PC-9 (cell line): ENCODE measurements around the gene GNA12. TPM values are rescaled to one million over a fixed set of nuclear protein-coding genes. Genes with fewer than 3 reads are reported as not detected.

Experiments used
- BruUV-seq: library from RNA; stranded (reverse); fragments of 400-500 nt; replicated peaks from 2 replicates; lab custom pipeline; 2021; lab: Mats Ljungman, UMichigan
- CTCF ChIA-PET: fragments of 300-600 bp; sonication (Branson Sonifier 250); formaldehyde crosslinking; loops from one replicate; lab custom pipeline; 2022; ENCODE audit warnings: antibody characterized with exemption; lab: Charles Lee
- POLR2A ChIA-PET: fragments of 300-600 bp; sonication (Branson Sonifier 250); formaldehyde crosslinking; loops from one replicate; lab custom pipeline; 2022; ENCODE audit warnings: antibody characterized with exemption; ENCODE audit not compliant: unreplicated experiment; lab: Charles Lee
- DNase-seq, 2 experiments: peaks; one replicate each; pipeline versions ENCODE4 v3.0.0 to v3.0.0-alpha.2; 2015 to 2022; ENCODE audit warnings: mixed read lengths in 1 of 2
- H2AFZ ChIP-seq: fragments of 200-600 bp; sonication (generic); 2 replicates; pipeline ENCODE4 v1.8.1; 2017; ENCODE audit warnings: antibody characterized with exemption
- H3F3A ChIP-seq: fragments of 200-600 bp; sonication (generic); 2 replicates; pipeline ENCODE4 v1.8.1; 2017; ENCODE audit warnings: antibody characterized with exemption, mild to moderate bottlenecking, low read depth; ENCODE audit not compliant: insufficient read depth
- H3K27ac ChIP-seq: fragments of 200-600 bp; sonication (generic); 2 replicates; pipeline ENCODE4 v1.6.1; 2016; ENCODE audit warnings: mixed run types
- H3K27me3 ChIP-seq: fragments of 200-600 bp; sonication (generic); 2 replicates; pipeline ENCODE4 v1.6.1; 2016; ENCODE audit warnings: low read depth, mixed run types; ENCODE audit not compliant: insufficient read depth
- H3K36me3 ChIP-seq: fragments of 200-600 bp; sonication (generic); 2 replicates; pipeline ENCODE4 v1.6.1; 2016; ENCODE audit warnings: low read depth, mixed run types
- H3K4me1 ChIP-seq: fragments of 200-600 bp; sonication (generic); replicated peaks from 2 replicates; pipeline ENCODE4 v1.6.1; 2016; ENCODE audit warnings: mixed run types; ENCODE audit not compliant: insufficient read depth
- H3K4me2 ChIP-seq: fragments of 200-600 bp; sonication (generic); 2 replicates; pipeline ENCODE4 v1.6.1; 2017; ENCODE audit warnings: mixed run types
- H3K4me3 ChIP-seq: fragments of 200-600 bp; sonication (generic); 2 replicates; pipeline ENCODE4 v1.6.1; 2016; ENCODE audit warnings: mixed run types
- H3K79me2 ChIP-seq: fragments of 200-600 bp; sonication (generic); 2 replicates; pipeline ENCODE4 v1.6.1; 2017; ENCODE audit warnings: low read depth, mixed run types
- H3K9me2 ChIP-seq: fragments of 200-600 bp; sonication (generic); 2 replicates; pipeline ENCODE4 v1.8.1; 2017; ENCODE audit warnings: mild to moderate bottlenecking; ENCODE audit not compliant: insufficient read depth
- H3K9me3 ChIP-seq: fragments of 200-600 bp; sonication (generic); 2 replicates; pipeline ENCODE4 v1.8.1; 2016; ENCODE audit warnings: low read depth; ENCODE audit not compliant: insufficient read depth
- H4K20me1 ChIP-seq: fragments of 200-600 bp; sonication (generic); 2 replicates; pipeline ENCODE4 v1.8.1; 2017; ENCODE audit not compliant: insufficient read depth
- EZH2 ChIP-seq: fragments of 200-600 bp; sonication (generic); IDR thresholded peaks from 2 replicates; pipeline ENCODE4 v1.8.0; 2017; ENCODE audit warnings: antibody characterized with exemption, low read depth
- intact Hi-C: fragments of 100-400 bp; cut with micrococcal nuclease; formaldehyde crosslinking; loops from one replicate; pipeline ENCODE4 v1.10.0; 2022; ENCODE audit not compliant: unreplicated experiment
- total RNA-seq: library from RNA; stranded (reverse); gene quantifications from 2 replicates; pipeline ENCODE4 v1.2.3, GENCODE V29; 2021
- TF ChIP-seq, protein P1 (sequence below): fragments of 200-600 bp; sonication (generic); conservative IDR thresholded peaks from 2 replicates; pipeline ENCODE4 v1.6.1; 2017; ENCODE audit warnings: mixed run types, antibody characterized with exemption, mild to moderate bottlenecking, moderate library complexity

GNA12 gene
- total RNA-seq, 1 experiment from 2014 or later: 51.7 TPM

DNA sequence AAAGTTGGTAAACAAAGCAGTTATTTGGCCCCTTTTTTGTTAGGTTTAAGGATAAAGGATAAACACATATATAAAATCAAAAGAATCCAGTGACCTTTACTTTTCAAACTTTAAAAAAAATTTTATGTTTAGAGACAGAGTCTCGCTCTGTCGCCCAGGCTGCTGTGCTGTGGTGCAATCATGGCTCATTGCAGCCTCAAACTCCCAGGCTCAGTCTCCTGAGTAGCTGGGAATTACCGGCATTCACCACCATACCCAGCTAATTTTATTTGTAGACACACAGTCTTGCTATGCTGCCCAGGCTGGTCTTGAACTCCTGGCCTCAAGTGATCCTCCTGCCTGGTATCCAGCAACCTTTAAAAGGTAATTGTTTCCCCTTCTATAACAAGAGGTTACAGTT is 31.3 kb downstream of the GNA12 start:
- CTCF ChIA-PET: no interaction called here
- no peak overlapping the region for H3K4me2 ChIP-seq

DNA sequence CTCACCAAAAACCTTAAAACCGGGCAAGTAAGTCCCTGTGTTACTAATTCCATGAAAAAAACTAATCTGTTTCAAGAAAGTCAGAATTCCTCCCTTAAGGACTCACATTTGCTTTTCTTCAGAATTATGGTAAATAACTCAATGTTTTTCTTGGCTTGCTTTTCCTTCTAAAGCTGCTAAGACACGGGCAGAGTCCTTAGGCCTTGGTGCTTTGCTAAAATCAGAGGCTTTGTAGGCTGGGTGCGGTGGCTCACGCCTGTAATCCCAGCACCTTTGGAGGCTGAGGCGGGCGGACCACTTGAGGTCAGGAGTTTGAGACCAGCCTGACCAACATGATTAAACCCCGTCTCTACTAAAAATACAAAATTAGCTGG is 32.0 kb downstream of the GNA12 start:
- POLR2A ChIA-PET: no interaction called here

More for the DNA sequence above, 31.3 kb downstream of the GNA12 start:
- H3K36me3 ChIP-seq: peaks cover 6% of the 10 kb centered on the region; the same call in 1 of the 2 replicates
- H3K4me1 ChIP-seq: peaks cover 71% of the 10 kb centered on the region
- H3K4me3 ChIP-seq: no peak overlapping the region
- no peaks in the 10 kb centered on the region for H3K9me3 ChIP-seq
- intact Hi-C loops: no loop called here
- no TSS peak for BruUV-seq
- no peak for DNase-seq
- H2AFZ ChIP-seq: no peak overlapping the region
- no peaks in the 10 kb centered on the region for H3K9me2 ChIP-seq
- peaks cover 40% of the 10 kb centered on the region for H3F3A ChIP-seq
- POLR2A ChIA-PET: no interaction called here
- peaks cover 98% of the 10 kb centered on the region for H3K79me2 ChIP-seq
- H3K27me3 ChIP-seq: no peaks in the 10 kb centered on the region
- H4K20me1 ChIP-seq: no peaks in the 10 kb centered on the region
- H3K27ac ChIP-seq: peak overlapping the region; percentile 54; the same call in 1 of the 2 replicates
- no peak for TF ChIP-seq EZH2
- TF ChIP-seq, protein P1, sequence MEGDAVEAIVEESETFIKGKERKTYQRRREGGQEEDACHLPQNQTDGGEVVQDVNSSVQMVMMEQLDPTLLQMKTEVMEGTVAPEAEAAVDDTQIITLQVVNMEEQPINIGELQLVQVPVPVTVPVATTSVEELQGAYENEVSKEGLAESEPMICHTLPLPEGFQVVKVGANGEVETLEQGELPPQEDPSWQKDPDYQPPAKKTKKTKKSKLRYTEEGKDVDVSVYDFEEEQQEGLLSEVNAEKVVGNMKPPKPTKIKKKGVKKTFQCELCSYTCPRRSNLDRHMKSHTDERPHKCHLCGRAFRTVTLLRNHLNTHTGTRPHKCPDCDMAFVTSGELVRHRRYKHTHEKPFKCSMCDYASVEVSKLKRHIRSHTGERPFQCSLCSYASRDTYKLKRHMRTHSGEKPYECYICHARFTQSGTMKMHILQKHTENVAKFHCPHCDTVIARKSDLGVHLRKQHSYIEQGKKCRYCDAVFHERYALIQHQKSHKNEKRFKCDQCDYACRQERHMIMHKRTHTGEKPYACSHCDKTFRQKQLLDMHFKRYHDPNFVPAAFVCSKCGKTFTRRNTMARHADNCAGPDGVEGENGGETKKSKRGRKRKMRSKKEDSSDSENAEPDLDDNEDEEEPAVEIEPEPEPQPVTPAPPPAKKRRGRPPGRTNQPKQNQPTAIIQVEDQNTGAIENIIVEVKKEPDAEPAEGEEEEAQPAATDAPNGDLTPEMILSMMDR: no peak

DNA sequence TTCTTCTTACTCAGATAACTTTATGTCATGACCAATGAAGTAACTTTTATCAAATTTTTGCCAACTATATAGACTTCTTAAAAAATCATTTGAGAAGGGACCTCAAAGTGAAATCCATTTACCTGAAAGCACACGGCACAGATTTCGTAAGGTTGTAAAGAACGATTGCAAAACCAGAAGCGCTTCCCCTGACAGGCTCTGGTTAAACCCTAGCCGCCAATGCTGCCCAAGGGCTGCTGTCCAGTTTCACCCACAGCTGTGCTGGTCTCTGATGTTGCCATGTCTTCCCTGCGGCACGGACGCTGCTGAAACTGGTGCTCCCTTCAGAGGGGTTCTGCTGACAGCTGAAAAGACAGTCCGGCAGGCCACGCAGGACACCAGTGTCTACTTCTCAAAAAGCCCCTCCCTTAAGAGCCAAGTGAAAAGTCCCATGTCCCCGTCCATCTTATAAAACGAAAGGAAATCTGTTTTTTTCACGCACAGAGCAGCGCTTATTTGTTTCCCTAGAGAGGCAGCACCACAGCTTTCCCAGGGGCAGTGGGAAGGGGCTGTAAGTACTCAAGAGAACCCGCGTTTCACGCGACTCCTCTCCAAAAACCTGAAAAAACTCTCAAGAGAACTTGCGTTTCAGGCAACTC is 32.5 kb downstream of the GNA12 start:
- H3K9me2 ChIP-seq: no peaks in the 10 kb centered on the region
- H3F3A ChIP-seq: peaks cover 40% of the 10 kb centered on the region
- no peak overlapping the region for H2AFZ ChIP-seq
- H3K36me3 ChIP-seq: peaks cover 6% of the 10 kb centered on the region; the same call in 1 of the 2 replicates
- intact Hi-C loops: no loop called here
- TF ChIP-seq EZH2: no peak
- TF ChIP-seq, protein P1: no peak
- peak in 1 of 2 experiments; percentile 73 for DNase-seq
- CTCF ChIA-PET: no interaction called here
- H3K79me2 ChIP-seq: peaks cover 98% of the 10 kb centered on the region
- H3K27me3 ChIP-seq: no peaks in the 10 kb centered on the region
- peak overlapping the region; percentile 54 for H3K27ac ChIP-seq
- no peak overlapping the region for H3K4me3 ChIP-seq
- no peaks in the 10 kb centered on the region for H3K9me3 ChIP-seq
- POLR2A ChIA-PET: interaction anchor here (0.7 kb wide), 1 partner anchor 411 kb away, joined by 3 read pairs; no protein-coding TSS in a partner anchor
- peaks cover 79% of the 10 kb centered on the region for H3K4me1 ChIP-seq
- H3K4me2 ChIP-seq: peak overlapping the region; percentile 47
- BruUV-seq: no TSS peak
- no peaks in the 10 kb centered on the region; the same call in 1 of the 2 replicates for H4K20me1 ChIP-seq

More for the DNA sequence above, 32.0 kb downstream of the GNA12 start:
- no peaks in the 10 kb centered on the region for H3K9me2 ChIP-seq
- no peaks in the 10 kb centered on the region for H3K9me3 ChIP-seq
- no peaks in the 10 kb centered on the region for H3K27me3 ChIP-seq
- no peak for TF ChIP-seq EZH2
- TF ChIP-seq, protein P1: no peak
- no peak for DNase-seq
- peak overlapping the region; percentile 47 for H3K4me2 ChIP-seq
- H3K4me3 ChIP-seq: no peak overlapping the region
- peaks cover 6% of the 10 kb centered on the region; the same call in 1 of the 2 replicates for H3K36me3 ChIP-seq
- H4K20me1 ChIP-seq: no peaks in the 10 kb centered on the region
- no peak overlapping the region for H2AFZ ChIP-seq
- intact Hi-C loops: no loop called here
- peaks cover 40% of the 10 kb centered on the region for H3F3A ChIP-seq
- peak overlapping the region; percentile 54 for H3K27ac ChIP-seq
- H3K79me2 ChIP-seq: peaks cover 98% of the 10 kb centered on the region
- CTCF ChIA-PET: no interaction called here
- peaks cover 74% of the 10 kb centered on the region for H3K4me1 ChIP-seq
- BruUV-seq: no TSS peak
